Measurements from ENCODE around the gene ABCA13.

The ABCA13 gene

GRCh38 chr7:48304641-48305040 lies 133.4 kb downstream of the ABCA13 start:
- DNase-seq, result no peak

GRCh38 chr7:48305661-48306060 lies 134.4 kb downstream of the ABCA13 start:
- DNase-seq, result no peak

DNA sequence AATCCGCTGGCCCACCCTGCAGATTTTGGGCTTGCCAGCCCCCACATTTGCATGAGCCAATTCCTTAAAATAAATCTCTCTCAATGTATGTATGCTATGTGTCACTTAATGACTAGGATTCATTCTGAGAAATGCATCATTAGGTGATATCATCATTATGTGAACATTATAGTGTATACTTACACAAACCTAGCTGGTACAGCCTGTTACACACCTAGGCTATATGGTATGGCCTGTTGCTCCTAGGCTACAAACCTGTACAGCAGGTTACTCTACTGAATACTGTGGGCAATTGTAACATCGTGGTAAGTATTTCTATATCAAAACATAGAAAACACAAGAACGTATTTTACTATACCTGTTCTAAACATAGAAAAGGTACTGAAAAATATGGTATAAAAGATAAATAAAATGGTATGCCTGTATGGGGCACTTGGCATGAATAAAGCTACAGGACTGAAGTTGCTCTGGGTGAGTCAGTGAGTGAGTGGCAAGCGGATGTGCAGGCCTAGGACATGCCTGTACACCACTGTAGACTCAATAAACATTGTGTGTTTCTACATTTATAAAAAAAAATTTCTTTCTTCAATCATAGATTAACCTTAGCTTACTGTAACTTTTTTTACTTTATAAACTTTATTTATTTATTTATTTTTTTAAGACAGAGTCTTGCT lies 135.9 kb downstream of the ABCA13 start:
- DNase-seq, result no peak

- DNase-seq, result no peak
Measured at GRCh38 chr7:48309720-48310119, 138.5 kb downstream of the ABCA13 start.

- no peak for DNase-seq
Measured at GRCh38 chr7:48311464-48312100, 140.3 kb downstream of the ABCA13 start.

- DNase-seq, result no peak
Measured at GRCh38 chr7:48312151-48312550, 140.9 kb downstream of the ABCA13 start.

GRCh38 chr7:48316768-48317167 lies 145.5 kb downstream of the ABCA13 start:
- DNase-seq, result no peak

- no peak for DNase-seq
Measured at GRCh38 chr7:48317360-48317759, 146.1 kb downstream of the ABCA13 start.

GRCh38 chr7:48321319-48322010 lies 150.2 kb downstream of the ABCA13 start:
- no peak for DNase-seq

DNA sequence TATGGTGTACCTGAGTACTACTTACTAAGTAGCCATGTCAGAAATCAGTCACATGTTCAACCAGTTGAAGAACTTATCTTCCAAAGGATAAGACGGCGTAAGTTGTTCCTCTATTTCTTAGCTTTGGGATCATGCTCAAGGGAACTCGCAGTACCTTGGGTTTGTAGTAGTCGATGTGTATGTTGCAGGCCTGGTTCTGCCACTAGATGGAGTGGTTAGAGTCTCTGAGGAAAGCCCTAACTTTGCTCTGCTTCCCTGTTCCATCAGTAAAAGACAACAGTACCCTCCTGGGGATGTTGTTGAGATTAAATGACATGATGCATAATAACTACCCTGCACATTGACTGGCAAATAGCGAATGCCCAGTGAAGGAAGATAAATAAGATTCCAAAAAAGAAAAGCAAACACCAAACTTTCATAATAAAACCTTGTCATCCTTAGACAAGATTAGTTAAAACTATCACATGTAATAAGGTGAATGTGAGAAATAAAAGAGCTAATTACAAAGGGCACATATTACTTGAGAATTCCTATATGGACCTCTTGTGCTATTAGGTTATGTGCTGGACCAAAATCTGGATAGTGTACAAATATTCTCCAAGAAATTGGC lies 165.9 kb downstream of the ABCA13 start:
- DNase-seq, result no peak

DNA sequence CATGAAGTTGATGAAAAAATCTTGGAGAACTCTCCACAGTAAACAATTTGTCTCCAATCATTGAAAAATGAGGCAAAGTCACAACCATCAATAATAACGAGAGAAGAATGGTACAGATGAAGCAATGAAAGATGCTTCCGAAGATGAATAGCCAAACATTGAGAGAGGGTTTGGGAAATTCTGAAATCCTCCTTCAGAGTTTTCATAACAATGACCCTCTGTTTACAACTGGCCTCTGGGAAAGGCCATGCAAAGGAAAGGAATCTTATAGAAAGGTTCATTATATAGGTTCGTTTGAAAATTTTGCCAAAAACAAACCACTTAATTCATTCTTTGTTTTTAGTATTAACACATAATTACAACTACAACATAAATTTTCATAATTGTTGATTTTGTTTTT lies 166.5 kb downstream of the ABCA13 start:
- DNase-seq, result no peak

- DNase-seq, result no peak
Measured at GRCh38 chr7:48347230-48347825, 176.1 kb downstream of the ABCA13 start.

- no peak for DNase-seq
Measured at GRCh38 chr7:48350515-48350914, 179.3 kb downstream of the ABCA13 start.

DNA sequence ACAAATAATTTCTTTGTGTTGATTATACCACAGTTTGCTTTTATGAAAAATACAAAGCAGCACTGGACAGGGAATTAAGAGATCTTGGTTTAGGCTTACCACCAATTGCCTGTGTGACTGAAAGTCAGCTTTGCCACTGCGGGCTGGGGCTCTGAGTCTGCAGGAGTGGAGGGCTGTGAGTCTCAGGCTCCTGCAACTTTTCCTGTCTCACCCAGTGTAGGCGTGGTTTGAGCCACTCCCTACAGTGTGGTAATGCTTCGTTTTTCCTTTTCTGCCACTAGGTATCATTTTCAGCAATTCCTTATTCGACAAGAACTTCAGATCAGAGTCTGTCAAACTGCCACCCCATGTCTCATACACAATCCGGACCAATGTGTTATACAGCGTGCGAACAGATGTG lies 180.6 kb downstream of the ABCA13 start:
- DNase-seq, result no peak

GRCh38 chr7:48355346-48355745 lies 184.1 kb downstream of the ABCA13 start:
- DNase-seq, result no peak

- no peak for DNase-seq
Measured at GRCh38 chr7:48360574-48360973, 189.3 kb downstream of the ABCA13 start.

- DNase-seq, result no peak
Measured at GRCh38 chr7:48363174-48363573, 191.9 kb downstream of the ABCA13 start.

DNA sequence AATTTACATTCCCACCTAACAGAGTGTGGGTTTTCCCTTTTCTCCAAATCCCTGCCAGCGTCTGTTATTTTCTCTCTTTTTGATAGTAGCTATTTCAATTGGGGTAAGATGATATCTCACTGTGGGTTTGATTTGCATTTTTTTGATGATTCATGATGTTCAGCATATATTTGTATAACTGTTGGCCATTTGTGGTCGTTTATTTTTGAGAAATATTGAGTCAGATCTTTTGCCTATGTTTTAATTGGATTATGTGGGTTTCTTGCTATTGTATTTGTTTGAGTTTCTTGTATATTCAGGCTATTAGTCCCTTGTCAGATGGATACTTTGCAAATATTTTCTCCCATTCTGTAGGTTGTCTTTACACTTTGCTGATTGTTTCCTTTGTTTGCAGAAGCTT lies 193.8 kb downstream of the ABCA13 start:
- DNase-seq, result no peak

- no peak for DNase-seq
Measured at GRCh38 chr7:48366096-48366495, 194.8 kb downstream of the ABCA13 start.

DNA sequence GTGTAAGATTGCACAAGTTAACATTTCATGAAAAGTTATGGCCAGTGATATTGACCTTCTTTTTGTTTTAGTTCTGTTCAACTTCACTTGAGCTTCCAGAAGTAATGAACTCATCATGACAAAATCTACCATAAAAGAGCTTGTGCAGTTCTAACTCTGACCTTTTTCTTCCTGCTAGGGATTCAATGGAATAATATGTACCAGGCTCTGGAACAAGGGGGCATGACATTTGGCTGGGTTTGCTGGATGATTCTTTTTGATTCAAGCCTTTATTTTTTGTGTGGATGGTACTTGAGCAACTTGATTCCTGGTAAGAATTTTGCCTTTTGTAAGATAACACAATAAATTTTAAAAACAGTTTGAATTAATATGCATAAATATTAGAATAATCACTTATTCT lies 205.0 kb downstream of the ABCA13 start:
- DNase-seq, result no peak

DNA sequence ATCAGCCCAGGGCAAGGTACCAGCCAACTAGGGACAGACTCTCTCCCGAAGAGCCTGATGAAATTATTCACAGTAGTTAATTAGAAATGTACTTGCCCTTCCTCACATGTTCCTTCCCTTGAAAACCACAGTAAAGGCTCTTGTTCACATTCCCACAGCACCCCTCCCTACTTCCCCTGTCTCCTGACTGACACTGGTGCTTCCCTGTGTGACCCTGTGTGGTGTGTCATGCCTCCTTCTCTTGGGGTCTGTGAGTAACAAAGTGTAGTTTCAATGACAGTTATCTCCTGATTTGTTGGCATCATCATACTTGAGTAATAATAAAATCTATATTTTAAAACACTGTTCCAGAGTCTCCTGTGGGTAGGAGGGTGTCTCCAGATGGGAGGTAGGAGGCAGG lies 209.7 kb downstream of the ABCA13 start:
- no peak for DNase-seq

GRCh38 chr7:48381571-48381970 lies 210.3 kb downstream of the ABCA13 start:
- DNase-seq, result no peak

- no peak for DNase-seq
Measured at GRCh38 chr7:48384180-48384752, 213.0 kb downstream of the ABCA13 start.

Measured in CD4-positive, alpha-beta T cell treated with Interleukin-17A for 4 hours (primary cell).